ENCODE measurements around the gene POGLUT3. TPM values are rescaled to one million over a fixed set of nuclear protein-coding genes. Genes with fewer than 3 reads are reported as not detected.
A peak's percentile ranks its signal among the peaks of the same experiment; 100 is the strongest.

POGLUT3 gene
- total RNA-seq, 4 donors from 2014 or later, result 30.0 to 106 (median 51.1) TPM

DNA sequence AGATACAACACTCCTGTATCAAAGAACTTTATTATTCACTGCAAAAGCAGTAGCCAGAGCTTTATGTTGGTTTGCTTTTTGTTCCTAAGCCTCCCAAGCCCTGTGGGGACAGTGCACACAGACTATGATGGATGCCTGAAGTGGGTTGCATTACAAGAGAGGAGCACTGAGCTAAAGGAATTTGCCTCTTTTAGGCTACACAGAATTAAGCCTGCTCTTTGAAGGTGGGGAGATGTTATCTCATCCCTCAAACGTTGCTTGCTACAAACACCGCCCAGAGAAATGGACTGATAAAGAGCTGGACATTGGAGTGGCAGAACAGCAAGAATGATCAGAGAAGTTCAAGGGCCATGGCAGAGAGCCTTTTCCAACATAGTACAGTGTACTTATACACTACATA, 2.5 kb upstream of the POGLUT3 start:
- DNase-seq, result no peak
- intact Hi-C loops (cut with DNase I; ENCODE audit: low total_unique reads), result no loop called here

DNA sequence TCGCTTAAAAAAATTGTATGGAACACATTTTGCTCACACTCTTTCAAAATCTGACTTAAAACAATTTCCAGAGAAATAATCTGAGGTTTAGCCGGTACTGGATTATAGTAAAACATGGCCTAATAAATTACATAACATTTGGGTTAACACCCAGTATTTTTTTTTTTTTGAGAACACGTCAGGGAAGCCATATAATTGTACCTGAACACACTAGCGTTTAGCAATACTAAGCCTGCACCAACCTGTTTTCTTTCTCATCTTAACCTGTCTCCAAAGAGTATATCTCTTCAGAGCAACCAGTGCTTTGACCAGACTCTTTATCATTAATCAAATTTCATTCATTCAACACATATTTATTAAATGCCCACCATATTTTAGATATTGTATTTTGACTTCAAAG, 2.0 kb upstream of the POGLUT3 start:
- intact Hi-C loops (cut with DNase I; ENCODE audit: low total_unique reads), result no loop called here
- no peak overlapping the region for H3K27ac ChIP-seq
- no peaks in the 10 kb centered on the region for H3K4me1 ChIP-seq

More for the DNA sequence above, 2.5 kb upstream of the POGLUT3 start:
- Histone ChIP-seq H3K36me3 (no peaks in the 10 kb centered on the region), H3K9me3 (no peaks in the 10 kb centered on the region), H3K27ac (no peak overlapping the region), H3K4me1 (no peaks in the 10 kb centered on the region), H3K4me3 (no peak overlapping the region), H3K27me3 (no peaks in the 10 kb centered on the region)
- TF ChIP-seq, protein P1, sequence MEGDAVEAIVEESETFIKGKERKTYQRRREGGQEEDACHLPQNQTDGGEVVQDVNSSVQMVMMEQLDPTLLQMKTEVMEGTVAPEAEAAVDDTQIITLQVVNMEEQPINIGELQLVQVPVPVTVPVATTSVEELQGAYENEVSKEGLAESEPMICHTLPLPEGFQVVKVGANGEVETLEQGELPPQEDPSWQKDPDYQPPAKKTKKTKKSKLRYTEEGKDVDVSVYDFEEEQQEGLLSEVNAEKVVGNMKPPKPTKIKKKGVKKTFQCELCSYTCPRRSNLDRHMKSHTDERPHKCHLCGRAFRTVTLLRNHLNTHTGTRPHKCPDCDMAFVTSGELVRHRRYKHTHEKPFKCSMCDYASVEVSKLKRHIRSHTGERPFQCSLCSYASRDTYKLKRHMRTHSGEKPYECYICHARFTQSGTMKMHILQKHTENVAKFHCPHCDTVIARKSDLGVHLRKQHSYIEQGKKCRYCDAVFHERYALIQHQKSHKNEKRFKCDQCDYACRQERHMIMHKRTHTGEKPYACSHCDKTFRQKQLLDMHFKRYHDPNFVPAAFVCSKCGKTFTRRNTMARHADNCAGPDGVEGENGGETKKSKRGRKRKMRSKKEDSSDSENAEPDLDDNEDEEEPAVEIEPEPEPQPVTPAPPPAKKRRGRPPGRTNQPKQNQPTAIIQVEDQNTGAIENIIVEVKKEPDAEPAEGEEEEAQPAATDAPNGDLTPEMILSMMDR (IDR thresholded peaks at IDR 0.05), result no peak
- no peak for TF ChIP-seq POLR2A (IDR thresholded peaks at IDR 0.05)

DNA sequence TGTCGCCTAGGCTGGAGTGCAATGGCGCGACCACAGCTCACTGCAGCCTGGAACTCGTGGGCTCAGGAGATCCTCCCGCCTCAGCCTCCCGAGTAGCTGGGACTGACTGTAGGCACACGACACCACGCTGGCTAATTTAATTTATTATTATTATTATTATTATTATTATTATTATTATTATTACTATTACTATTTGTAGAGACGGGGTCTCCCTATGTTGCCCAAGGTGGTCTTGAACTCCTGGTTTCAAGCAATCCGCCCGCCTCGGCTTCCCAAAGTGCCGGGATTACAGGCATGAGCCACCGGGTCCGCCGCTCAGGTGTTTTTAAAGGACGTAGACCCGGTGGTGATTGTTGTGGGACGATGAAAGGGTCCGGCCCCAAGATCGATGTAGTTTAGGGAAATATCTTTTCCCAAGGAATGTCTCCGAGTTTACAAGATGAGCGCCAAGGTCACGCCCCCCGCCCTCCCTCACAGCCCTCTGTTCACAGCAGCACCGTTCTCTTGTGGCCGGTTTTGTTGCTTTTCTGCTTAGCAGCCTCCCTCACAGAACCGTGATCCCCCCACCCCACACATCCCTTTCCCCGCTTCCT, 728 bp upstream of the POGLUT3 start:
- no peaks in the 10 kb centered on the region for H3K36me3 ChIP-seq
- no peaks in the 10 kb centered on the region for H3K27me3 ChIP-seq
- no peaks in the 10 kb centered on the region for H3K4me1 ChIP-seq
- no peak for TF ChIP-seq POLR2A (IDR thresholded peaks at IDR 0.05)
- TF ChIP-seq, protein P1 (IDR thresholded peaks at IDR 0.05), result no peak
- H3K27ac ChIP-seq, result peak overlapping the region; percentile 96 to 99
- peak overlapping the region; percentile 55 to 83 for H3K4me3 ChIP-seq
- no peaks in the 10 kb centered on the region for H3K9me3 ChIP-seq
- intact Hi-C loops (cut with DNase I; ENCODE audit: low total_unique reads), result no loop called here
- DNase-seq, result peak; percentile 18 to 29

More for the DNA sequence above, 2.0 kb upstream of the POGLUT3 start:
- DNase-seq, result no peak
- Histone ChIP-seq H3K4me3 (no peak overlapping the region), H3K27me3 (no peaks in the 10 kb centered on the region), H3K36me3 (no peaks in the 10 kb centered on the region), H3K9me3 (no peaks in the 10 kb centered on the region)
- TF ChIP-seq, protein P1 (IDR thresholded peaks at IDR 0.05), result no peak
- TF ChIP-seq POLR2A (IDR thresholded peaks at IDR 0.05), result no peak

DNA sequence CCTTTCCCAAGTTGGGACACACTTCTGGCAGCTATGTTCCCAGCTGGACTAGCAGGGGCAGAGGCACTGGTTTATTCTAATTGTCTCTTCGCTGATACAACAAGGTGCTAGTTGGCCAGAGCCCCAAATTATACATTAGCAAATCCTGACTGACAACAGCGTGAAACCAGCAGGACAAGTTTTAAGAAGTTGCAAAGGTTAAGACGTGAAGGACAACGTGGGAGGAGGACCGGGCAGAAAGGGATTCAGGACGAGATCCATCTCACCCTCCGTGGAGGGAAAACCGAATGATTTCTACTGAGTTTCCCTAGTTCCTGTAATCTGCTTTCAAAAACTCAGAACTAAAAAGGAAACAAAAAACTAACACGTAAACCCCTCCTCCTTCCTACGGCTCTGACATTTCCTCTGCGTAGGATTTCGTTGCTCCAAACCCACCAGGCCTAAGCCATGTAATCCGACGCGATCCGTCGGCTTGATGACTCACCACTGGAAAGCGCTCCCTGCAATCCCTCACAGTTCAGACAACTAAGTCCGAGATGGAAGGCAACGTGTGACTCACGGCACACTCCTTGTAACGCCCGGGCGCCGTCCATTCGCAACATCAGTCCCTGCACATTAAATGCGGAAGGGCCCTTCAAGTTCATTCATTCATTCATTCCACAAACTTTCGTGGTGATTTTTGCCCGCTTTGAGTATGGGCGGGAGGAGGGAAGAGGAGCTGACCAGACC, 703 bp downstream of the POGLUT3 start:
- Histone ChIP-seq H3K27ac (peak overlapping the region; percentile 96 to 99), H3K9me3 (no peaks in the 10 kb centered on the region), H3K36me3 (no peaks in the 10 kb centered on the region), H3K4me3 (peak overlapping the region; percentile 55 to 83), H3K4me1 (no peaks in the 10 kb centered on the region), H3K27me3 (no peaks in the 10 kb centered on the region)
- intact Hi-C loops (cut with DNase I; ENCODE audit: low total_unique reads), result no loop called here
- DNase-seq, result peak; percentile 90 to 96
- peak; percentile 82 to 90 for TF ChIP-seq POLR2A (IDR thresholded peaks at IDR 0.05)
- TF ChIP-seq, protein P1 (IDR thresholded peaks at IDR 0.05), result no peak

DNA sequence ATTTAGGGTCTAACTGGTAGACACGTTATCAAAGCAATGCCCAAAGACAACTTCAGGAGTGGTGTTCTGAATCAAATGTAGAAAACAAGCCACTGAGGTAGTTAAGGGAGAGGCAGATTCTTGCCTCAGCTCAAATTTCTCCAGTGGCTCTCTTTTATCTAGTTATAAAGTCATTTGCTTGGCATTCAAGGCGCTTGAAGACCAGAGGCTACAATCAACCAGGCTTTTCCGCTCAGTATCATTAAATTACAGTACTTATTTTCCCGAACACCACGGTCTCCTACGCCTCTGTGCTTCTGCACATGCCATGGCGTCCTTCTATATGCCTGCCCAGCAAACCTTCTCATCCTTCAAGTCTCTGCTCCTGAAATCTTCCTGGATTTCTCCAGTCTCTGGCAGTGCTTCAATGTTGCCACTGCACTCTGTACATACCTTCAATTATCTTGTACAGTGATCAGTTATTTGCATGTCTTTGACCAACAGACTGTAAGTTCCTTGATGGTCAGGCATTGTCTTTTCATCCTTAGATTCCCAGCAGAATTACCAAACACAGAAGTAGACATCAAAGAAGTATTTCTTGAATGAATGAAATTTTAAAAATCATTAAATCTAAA, 1.4 kb downstream of the POGLUT3 start:
- H3K27me3 ChIP-seq, result no peaks in the 10 kb centered on the region
- H3K9me3 ChIP-seq, result no peaks in the 10 kb centered on the region
- peak overlapping the region; percentile 55 to 83 for H3K4me3 ChIP-seq
- H3K36me3 ChIP-seq, result no peaks in the 10 kb centered on the region
- DNase-seq, result no peak
- intact Hi-C loops (cut with DNase I; ENCODE audit: low total_unique reads), result no loop called here
- H3K4me1 ChIP-seq, result no peaks in the 10 kb centered on the region
- TF ChIP-seq, protein P1 (IDR thresholded peaks at IDR 0.05), result no peak
- TF ChIP-seq POLR2A (IDR thresholded peaks at IDR 0.05), result no peak
- H3K27ac ChIP-seq, result peak overlapping the region; percentile 96 to 99

Data from uterus (tissue), 4 donors.